ENCODE data around the gene SPACA6. TPM values are rescaled to one million over a fixed set of nuclear protein-coding genes. Genes with fewer than 3 reads are reported as not detected.

Gene SPACA6
- total RNA-seq, 1 experiment from 2014 or later: 13.3 TPM

GRCh38 chr19:51754109-51754508, 61.0 kb downstream of the SPACA6 start:
- POLR2A ChIA-PET: no interaction called here

More at GRCh38 chr19:51754109-51754508, 61.0 kb downstream of the SPACA6 start:
- DNase-seq (ENCODE audit: low spot score) (no peak), ATAC-seq (no peak)
- H3K4me3 Mint-ChIP-seq: no peak overlapping the region
- H3K4me1 Mint-ChIP-seq: no peaks in the 10 kb centered on the region
- no peak overlapping the region for H3K27ac Mint-ChIP-seq
- no peaks in the 10 kb centered on the region for H3K36me3 Mint-ChIP-seq
- CTCF ChIA-PET: no interaction called here
- TF ChIP-seq NFATC4 (CRISPR knock-in tag; IDR thresholded peaks at IDR 0.05) (no peak), AFF4 (CRISPR knock-in tag; IDR thresholded peaks at IDR 0.05; ENCODE audit: borderline replicate concordance) (no peak), FOXK1 (CRISPR knock-in tag; IDR thresholded peaks at IDR 0.05) (no peak), CTCF (IDR thresholded peaks at IDR 0.05) (no peak), ZNF317 (CRISPR knock-in tag; IDR thresholded peaks at IDR 0.05; ENCODE audit: borderline replicate concordance, low read depth) (no peak), ATF1 (CRISPR knock-in tag; IDR thresholded peaks at IDR 0.05) (no peak), SOX15 (CRISPR knock-in tag; IDR thresholded peaks at IDR 0.05) (no peak), MLX (CRISPR knock-in tag; IDR thresholded peaks at IDR 0.05) (no peak), ERG (CRISPR knock-in tag; IDR thresholded peaks at IDR 0.05) (no peak), RELA (CRISPR knock-in tag; IDR thresholded peaks at IDR 0.05; ENCODE audit: borderline replicate concordance) (no peak), TEAD4 (CRISPR knock-in tag; IDR thresholded peaks at IDR 0.05) (no peak), ZBTB43 (CRISPR knock-in tag; IDR thresholded peaks at IDR 0.05) (no peak), IRF2 (CRISPR knock-in tag; IDR thresholded peaks at IDR 0.05; ENCODE audit: borderline replicate concordance, low read depth) (no peak), NR2C2 (CRISPR knock-in tag; IDR thresholded peaks at IDR 0.05) (no peak), CDX4 (CRISPR knock-in tag; IDR thresholded peaks at IDR 0.05; ENCODE audit: borderline replicate concordance) (no peak), CREM (CRISPR knock-in tag; IDR thresholded peaks at IDR 0.05) (no peak), OVOL2 (CRISPR knock-in tag; IDR thresholded peaks at IDR 0.05; ENCODE audit: borderline replicate concordance) (no peak), ZNF121 (CRISPR knock-in tag; IDR thresholded peaks at IDR 0.05) (no peak)
- TF ChIP-seq, protein P1, sequence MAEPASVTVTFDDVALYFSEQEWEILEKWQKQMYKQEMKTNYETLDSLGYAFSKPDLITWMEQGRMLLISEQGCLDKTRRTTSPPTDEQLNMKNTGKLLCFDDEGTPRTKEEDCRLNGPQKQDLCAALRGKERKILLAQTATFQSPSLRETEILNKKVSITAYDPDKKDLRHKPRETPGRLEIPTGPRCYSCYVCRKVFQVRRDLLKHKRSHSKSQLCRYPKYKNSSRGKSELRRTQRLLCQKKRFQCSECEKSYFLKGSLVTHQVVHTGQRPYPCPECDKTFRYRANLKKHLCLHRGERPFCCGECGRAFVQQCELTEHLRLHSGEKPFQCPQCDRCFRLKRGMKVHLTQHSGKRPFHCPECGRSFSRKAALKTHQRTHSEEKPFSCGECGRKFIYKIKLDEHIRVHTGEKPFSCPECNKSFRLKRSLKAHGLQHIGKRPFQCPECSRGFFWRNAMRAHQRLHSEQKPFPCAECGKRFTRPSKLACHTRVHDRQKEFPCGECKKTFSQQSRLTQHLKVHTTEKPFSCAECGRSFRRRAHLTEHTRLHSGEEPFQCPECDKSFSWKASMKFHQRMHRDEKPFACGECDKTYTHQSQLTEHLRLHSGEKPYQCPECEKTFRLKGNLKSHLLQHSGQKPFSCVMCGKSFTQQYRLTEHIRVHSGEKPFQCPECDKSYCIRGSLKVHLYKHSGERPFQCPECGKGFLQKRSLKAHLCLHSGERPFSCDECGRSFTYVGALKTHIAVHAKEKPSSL (CRISPR knock-in tag; conservative IDR thresholded peaks at IDR 0.05): no peak
- TF ChIP-seq, protein P2, sequence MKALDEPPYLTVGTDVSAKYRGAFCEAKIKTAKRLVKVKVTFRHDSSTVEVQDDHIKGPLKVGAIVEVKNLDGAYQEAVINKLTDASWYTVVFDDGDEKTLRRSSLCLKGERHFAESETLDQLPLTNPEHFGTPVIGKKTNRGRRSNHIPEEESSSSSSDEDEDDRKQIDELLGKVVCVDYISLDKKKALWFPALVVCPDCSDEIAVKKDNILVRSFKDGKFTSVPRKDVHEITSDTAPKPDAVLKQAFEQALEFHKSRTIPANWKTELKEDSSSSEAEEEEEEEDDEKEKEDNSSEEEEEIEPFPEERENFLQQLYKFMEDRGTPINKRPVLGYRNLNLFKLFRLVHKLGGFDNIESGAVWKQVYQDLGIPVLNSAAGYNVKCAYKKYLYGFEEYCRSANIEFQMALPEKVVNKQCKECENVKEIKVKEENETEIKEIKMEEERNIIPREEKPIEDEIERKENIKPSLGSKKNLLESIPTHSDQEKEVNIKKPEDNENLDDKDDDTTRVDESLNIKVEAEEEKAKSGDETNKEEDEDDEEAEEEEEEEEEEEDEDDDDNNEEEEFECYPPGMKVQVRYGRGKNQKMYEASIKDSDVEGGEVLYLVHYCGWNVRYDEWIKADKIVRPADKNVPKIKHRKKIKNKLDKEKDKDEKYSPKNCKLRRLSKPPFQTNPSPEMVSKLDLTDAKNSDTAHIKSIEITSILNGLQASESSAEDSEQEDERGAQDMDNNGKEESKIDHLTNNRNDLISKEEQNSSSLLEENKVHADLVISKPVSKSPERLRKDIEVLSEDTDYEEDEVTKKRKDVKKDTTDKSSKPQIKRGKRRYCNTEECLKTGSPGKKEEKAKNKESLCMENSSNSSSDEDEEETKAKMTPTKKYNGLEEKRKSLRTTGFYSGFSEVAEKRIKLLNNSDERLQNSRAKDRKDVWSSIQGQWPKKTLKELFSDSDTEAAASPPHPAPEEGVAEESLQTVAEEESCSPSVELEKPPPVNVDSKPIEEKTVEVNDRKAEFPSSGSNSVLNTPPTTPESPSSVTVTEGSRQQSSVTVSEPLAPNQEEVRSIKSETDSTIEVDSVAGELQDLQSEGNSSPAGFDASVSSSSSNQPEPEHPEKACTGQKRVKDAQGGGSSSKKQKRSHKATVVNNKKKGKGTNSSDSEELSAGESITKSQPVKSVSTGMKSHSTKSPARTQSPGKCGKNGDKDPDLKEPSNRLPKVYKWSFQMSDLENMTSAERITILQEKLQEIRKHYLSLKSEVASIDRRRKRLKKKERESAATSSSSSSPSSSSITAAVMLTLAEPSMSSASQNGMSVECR (CRISPR knock-in tag; IDR thresholded peaks at IDR 0.05; ENCODE audit: borderline replicate concordance): no peak
- H3K9me3 Mint-ChIP-seq: peaks cover 32% of the 10 kb centered on the region
- H3K27me3 Mint-ChIP-seq (ENCODE audit: low read depth): peaks cover 8% of the 10 kb centered on the region

All from WTC11 (cell line).